SU-DHL-6 (cell line): Measurements from ENCODE around the gene TPK1.

Source experiments
- CTCF ChIP-seq: fragments of 200-600 bp; sonication (generic); IDR thresholded peaks from one replicate; pipeline ENCODE4 v1.5.1; 2017; ENCODE audit warnings: antibody characterized with exemption, mild to moderate bottlenecking, low read length, moderate library complexity; ENCODE audit not compliant: insufficient read depth, poor library complexity, severe bottlenecking
- EZH2phosphoT487 ChIP-seq: fragments of 200-600 bp; sonication (generic), shearing (Covaris generic); conservative IDR thresholded peaks from 2 replicates; pipeline ENCODE4 v1.6.1; 2018; ENCODE audit warnings: mild to moderate bottlenecking, antibody characterized with exemption, low read length, moderate library complexity, mixed read lengths

GRCh38 chr7:144629011-144629410 lies 206.8 kb downstream of the TPK1 start:
- TF ChIP-seq CTCF, result no peak
- TF ChIP-seq EZH2phosphoT487, result no peak
